Measurements from ENCODE around the gene TMEM244.

- no peak for TF ChIP-seq CTCF (IDR thresholded peaks at IDR 0.05; ENCODE audit: borderline replicate concordance, extremely low read depth, low read length, poor library complexity, severe bottlenecking)
- no peak for TF ChIP-seq EZH2 (IDR thresholded peaks at IDR 0.05; ENCODE audit: borderline replicate concordance, low read depth, low read length, severe bottlenecking)
Measured at GRCh38 chr6:129792049-129792448, 69.1 kb downstream of the TMEM244 start.
